Prostate gland (tissue), 2 donors: ENCODE results near the gene TFPI.

ENCODE experiments used
- CTCF ChIP-seq, 4 experiments: fragments of 200-600 bp in 2 of 4; fragments of 450-650 bp in 2 of 4; sonication (generic) in 2 of 4; IDR thresholded peaks; 1 replicate in 3 of 4; 2 replicates in 1 of 4; pipeline ENCODE4 v1.5.1; 2016 to 2019; ENCODE audit warnings: antibody characterized with exemption in 4 of 4, mild to moderate bottlenecking in 2 of 4, moderate library complexity in 2 of 4
- POLR2A ChIP-seq: fragments of 450-650 bp; IDR thresholded peaks from one replicate; pipeline ENCODE4 v1.6.1; 2016; ENCODE audit warnings: antibody characterized with exemption, mild to moderate bottlenecking
- POLR2AphosphoS5 ChIP-seq: sonication (generic); formaldehyde crosslinking; IDR thresholded peaks from one replicate; pipeline ENCODE4 v1.6.1; 2017; ENCODE audit warnings: antibody characterized with exemption

GRCh38 chr2:187453078-187453641, 101.1 kb downstream of the TFPI start:
- no peak for TF ChIP-seq POLR2A
- TF ChIP-seq POLR2AphosphoS5 = no peak
- peak in 3 of 4 experiments; percentile 32 to 45 (median 44) for TF ChIP-seq CTCF (IDR thresholded peaks at IDR 0.05)
